Measurements from ENCODE around the gene ITGAX.

The ITGAX gene

DNA sequence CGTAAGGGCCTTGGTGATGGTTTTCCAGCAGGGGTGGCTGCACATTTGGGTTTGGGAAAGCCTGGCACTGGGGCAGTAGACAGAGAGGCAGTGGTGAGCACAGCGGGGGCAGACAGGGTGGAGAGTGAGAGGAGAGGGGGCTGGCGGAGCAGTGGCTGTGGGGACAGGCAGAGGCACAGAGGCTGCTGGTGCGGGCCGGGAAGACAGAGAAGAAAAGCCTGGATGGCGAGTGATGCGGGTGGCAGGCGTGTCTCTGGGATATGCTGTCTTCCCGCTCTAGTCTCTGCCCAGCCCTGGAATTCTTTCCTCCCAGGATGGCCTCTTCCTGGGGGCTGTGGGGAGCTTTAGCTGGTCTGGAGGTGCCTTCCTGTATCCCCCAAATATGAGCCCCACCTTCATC lies 55.1 kb downstream of the ITGAX start:
- no peak for DNase-seq (ENCODE audit: low read depth in 2 of 2)
- no peak for TF ChIP-seq CTCF (IDR thresholded peaks at IDR 0.05; ENCODE audit: low read depth, low read length)
- H3K4me3 ChIP-seq (replicated peaks in 1 of 2; ENCODE audit: low read depth in 2 of 2, low read length in 2 of 2), result no peak overlapping the region

- DNase-seq (ENCODE audit: low read depth in 2 of 2), result no peak
- TF ChIP-seq CTCF (IDR thresholded peaks at IDR 0.05; ENCODE audit: low read depth, low read length), result no peak
- H3K4me3 ChIP-seq (replicated peaks in 1 of 2; ENCODE audit: low read depth in 2 of 2, low read length in 2 of 2), result no peak overlapping the region
Measured at GRCh38 chr16:31411024-31411844, 56.3 kb downstream of the ITGAX start.

GRCh38 chr16:31412750-31413149 lies 57.8 kb downstream of the ITGAX start:
- no peak for TF ChIP-seq CTCF (IDR thresholded peaks at IDR 0.05; ENCODE audit: low read depth, low read length)
- H3K4me3 ChIP-seq (replicated peaks in 1 of 2; ENCODE audit: low read depth in 2 of 2, low read length in 2 of 2), result no peak overlapping the region

GRCh38 chr16:31413381-31413780 lies 58.4 kb downstream of the ITGAX start:
- DNase-seq (ENCODE audit: low read depth in 2 of 2), result no peak
- TF ChIP-seq CTCF (IDR thresholded peaks at IDR 0.05; ENCODE audit: low read depth, low read length), result no peak
- H3K4me3 ChIP-seq (replicated peaks in 1 of 2; ENCODE audit: low read depth in 2 of 2, low read length in 2 of 2), result no peak overlapping the region

More at GRCh38 chr16:31412750-31413149, 57.8 kb downstream of the ITGAX start:
- DNase-seq (ENCODE audit: low read depth in 2 of 2), result no peak

GRCh38 chr16:31413943-31414342 lies 59.0 kb downstream of the ITGAX start:
- DNase-seq (ENCODE audit: low read depth in 2 of 2), result no peak
- TF ChIP-seq CTCF (IDR thresholded peaks at IDR 0.05; ENCODE audit: low read depth, low read length), result no peak
- no peak overlapping the region for H3K4me3 ChIP-seq (replicated peaks in 1 of 2; ENCODE audit: low read depth in 2 of 2, low read length in 2 of 2)

GRCh38 chr16:31414706-31415105 lies 59.7 kb downstream of the ITGAX start:
- no peak overlapping the region for H3K4me3 ChIP-seq (replicated peaks in 1 of 2; ENCODE audit: low read depth in 2 of 2, low read length in 2 of 2)
- no peak for TF ChIP-seq CTCF (IDR thresholded peaks at IDR 0.05; ENCODE audit: low read depth, low read length)
- DNase-seq (ENCODE audit: low read depth in 2 of 2), result no peak

Measured in cardiac fibroblast (primary cell).